Non-pigmented ciliary epithelial cell (primary cell): ENCODE measurements around the gene HUNK.
A peak's percentile ranks its signal among the peaks of the same experiment; 100 is the strongest.
"Not testable (repeated sequence)": the region's sequence is repeated elsewhere in the genome, so short reads cannot be mapped to it uniquely, and the experiment has no call there.

ENCODE experiments used
- DNase-seq: peaks from one replicate; pipeline ENCODE4 v3.0.0-alpha.2; 2010; ENCODE audit warnings: low read depth

HUNK gene

GRCh38 chr21:31872452-31873274, at the start of gene HUNK:
HUNK (plus strand) TSS chr21:31873020; CDS start chr21:31873675, 655 bp downstream.
- DNase-seq: no peak

GRCh38 chr21:31829736-31830472, 42.9 kb upstream of the HUNK start:
- no peak for DNase-seq

GRCh38 chr21:31830701-31831100, 42.1 kb upstream of the HUNK start:
- no peak for DNase-seq

- no peak for DNase-seq
Measured at GRCh38 chr21:31837041-31837440, 35.8 kb upstream of the HUNK start.

GRCh38 chr21:31837618-31838390, 35.0 kb upstream of the HUNK start:
- no peak for DNase-seq

GRCh38 chr21:31838586-31839355, 34.0 kb upstream of the HUNK start:
- DNase-seq: no peak

- DNase-seq: no peak
Measured at GRCh38 chr21:31844206-31844605, 28.6 kb upstream of the HUNK start.

GRCh38 chr21:31845151-31845729, 27.6 kb upstream of the HUNK start:
- no peak for DNase-seq

GRCh38 chr21:31846690-31847089, 26.1 kb upstream of the HUNK start:
- DNase-seq: no peak

GRCh38 chr21:31847761-31848160, 25.1 kb upstream of the HUNK start:
- no peak for DNase-seq

- no peak for DNase-seq
Measured at GRCh38 chr21:31848326-31848985, 24.4 kb upstream of the HUNK start.

- no peak for DNase-seq
Measured at GRCh38 chr21:31850886-31851285, 21.9 kb upstream of the HUNK start.

- no peak for DNase-seq
Measured at GRCh38 chr21:31855180-31855579, 17.6 kb upstream of the HUNK start.

GRCh38 chr21:31857096-31857495, 15.7 kb upstream of the HUNK start:
- no peak for DNase-seq

GRCh38 chr21:31857631-31858030, 15.2 kb upstream of the HUNK start:
- not testable (repeated sequence) for DNase-seq

GRCh38 chr21:31860851-31861250, 12.0 kb upstream of the HUNK start:
- DNase-seq: no peak

GRCh38 chr21:31862078-31862477, 10.7 kb upstream of the HUNK start:
- no peak for DNase-seq

- no peak for DNase-seq
Measured at GRCh38 chr21:31865429-31865970, 7.3 kb upstream of the HUNK start.

- DNase-seq: peak; percentile 9
Measured at GRCh38 chr21:31866077-31866511, 6.7 kb upstream of the HUNK start.

GRCh38 chr21:31869750-31870149, 3.1 kb upstream of the HUNK start:
- DNase-seq: no peak
